A673 (cell line): ENCODE results near the gene ACIN1.

Source experiments
- EZH2 ChIP-seq: fragments of 200-600 bp; sonication (generic); IDR thresholded peaks from 2 replicates; pipeline ENCODE4 v1.6.1; 2017; ENCODE audit warnings: borderline replicate concordance, low read depth, mild to moderate bottlenecking, mixed read lengths, antibody characterized with exemption, low read length; ENCODE audit not compliant: poor library complexity, severe bottlenecking
- TF ChIP-seq, protein P1 (sequence below): fragments of 300-800, 200-600 bp; sonication (generic); conservative IDR thresholded peaks from 2 replicates; pipeline ENCODE4 v1.5.1; 2017; ENCODE audit warnings: low read depth, mild to moderate bottlenecking, antibody characterized with exemption, low read length, moderate library complexity, mixed read lengths

DNA sequence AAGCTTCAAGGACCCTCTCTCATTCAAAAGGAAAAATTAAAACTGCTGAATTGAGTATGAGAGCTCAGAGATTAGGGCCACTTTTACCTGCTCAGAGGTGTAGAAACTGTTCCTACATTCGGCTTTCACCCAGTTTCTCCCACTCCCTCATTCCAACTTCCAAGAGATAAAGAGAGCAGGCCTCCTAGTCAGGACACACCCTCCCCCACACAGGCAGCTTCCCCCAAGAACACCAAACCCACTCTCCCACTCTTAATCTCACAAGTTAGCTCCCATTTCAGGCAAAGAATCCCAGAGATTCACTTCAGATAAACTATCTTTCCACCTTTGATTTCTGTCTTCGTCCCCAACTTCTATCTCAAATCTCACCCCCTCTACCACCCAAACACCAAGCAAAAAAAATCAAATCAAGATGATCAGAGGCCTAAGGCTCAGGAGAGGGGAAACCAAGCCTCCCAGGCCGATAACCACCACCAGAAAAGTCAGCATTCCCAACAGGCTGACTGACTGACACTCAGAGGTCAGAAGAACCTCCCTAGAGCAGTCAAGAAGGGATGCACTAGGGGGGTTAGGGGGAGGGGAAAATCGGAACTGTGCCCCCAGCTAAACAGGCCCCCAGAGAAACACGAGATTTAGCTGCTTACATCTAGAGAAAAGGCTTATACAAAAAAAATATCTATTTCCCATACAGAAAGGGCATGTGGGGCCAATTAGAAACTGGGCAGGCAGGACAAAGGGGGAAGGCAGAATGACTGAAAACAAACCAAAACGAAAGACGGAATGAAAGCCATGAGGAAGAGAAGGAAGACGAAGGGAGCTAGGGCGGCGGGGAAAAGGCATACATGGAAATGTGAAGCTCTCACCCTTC is 24.4 kb downstream of the ACIN1 start:
- TF ChIP-seq, protein P1, sequence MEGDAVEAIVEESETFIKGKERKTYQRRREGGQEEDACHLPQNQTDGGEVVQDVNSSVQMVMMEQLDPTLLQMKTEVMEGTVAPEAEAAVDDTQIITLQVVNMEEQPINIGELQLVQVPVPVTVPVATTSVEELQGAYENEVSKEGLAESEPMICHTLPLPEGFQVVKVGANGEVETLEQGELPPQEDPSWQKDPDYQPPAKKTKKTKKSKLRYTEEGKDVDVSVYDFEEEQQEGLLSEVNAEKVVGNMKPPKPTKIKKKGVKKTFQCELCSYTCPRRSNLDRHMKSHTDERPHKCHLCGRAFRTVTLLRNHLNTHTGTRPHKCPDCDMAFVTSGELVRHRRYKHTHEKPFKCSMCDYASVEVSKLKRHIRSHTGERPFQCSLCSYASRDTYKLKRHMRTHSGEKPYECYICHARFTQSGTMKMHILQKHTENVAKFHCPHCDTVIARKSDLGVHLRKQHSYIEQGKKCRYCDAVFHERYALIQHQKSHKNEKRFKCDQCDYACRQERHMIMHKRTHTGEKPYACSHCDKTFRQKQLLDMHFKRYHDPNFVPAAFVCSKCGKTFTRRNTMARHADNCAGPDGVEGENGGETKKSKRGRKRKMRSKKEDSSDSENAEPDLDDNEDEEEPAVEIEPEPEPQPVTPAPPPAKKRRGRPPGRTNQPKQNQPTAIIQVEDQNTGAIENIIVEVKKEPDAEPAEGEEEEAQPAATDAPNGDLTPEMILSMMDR, result no peak
- TF ChIP-seq EZH2, result no peak
